HG03139 (cell line): ENCODE results near the gene TMED4.
"Not testable (repeated sequence)": the region's sequence is repeated elsewhere in the genome, so short reads cannot be mapped to it uniquely, and the experiment has no call there.

Experiments
- ATAC-seq: cut with Tn5 transposase; IDR thresholded peaks from one replicate; pipeline ENCODE4 v1.9.1; 2021; ENCODE audit not compliant: unreplicated experiment

Gene TMED4

DNA sequence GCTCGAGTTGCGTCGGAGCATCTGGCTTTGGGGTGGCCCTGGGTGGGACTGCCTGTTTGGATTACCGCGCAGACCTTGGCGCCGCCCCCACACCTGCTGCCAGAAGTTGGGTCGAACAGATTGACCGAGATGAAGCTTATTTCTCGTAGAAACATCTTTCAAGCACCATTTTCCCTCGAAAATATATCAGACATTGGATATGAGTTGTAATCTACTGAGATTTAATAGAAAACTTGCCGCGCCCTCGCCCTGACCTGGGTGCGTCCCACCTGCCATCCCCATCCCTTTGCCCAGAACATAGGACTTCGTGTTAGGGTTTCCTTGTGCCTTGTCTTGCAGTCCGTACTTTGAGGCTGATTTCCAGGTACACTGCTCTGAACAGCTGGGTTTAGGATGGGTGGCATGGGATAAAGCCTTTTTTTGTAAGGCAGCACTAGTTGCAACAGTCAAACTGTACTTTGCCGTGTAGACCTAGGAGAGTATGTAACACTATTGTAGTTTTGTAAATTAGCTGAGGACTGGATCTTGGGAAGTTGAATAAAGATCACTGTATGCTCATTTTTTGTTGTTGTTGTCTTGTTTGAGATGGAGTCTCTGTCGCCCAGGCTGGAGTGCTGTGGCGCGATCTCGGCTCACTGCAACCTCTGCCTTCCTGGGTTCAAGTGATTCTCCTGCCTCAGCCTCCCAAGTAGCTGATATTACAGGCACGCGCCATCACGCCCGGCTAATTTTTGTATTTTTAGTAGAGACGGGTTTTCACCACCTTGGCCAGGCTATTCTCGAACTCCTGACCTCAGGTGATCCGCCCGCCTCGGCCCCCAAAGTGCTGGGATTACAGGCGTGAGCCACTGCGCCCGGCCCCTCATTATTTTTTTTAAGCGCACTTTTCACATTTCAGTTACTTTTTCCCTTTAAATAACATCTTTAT lies 25.4 kb upstream of the TMED4 start:
- no peak for ATAC-seq

DNA sequence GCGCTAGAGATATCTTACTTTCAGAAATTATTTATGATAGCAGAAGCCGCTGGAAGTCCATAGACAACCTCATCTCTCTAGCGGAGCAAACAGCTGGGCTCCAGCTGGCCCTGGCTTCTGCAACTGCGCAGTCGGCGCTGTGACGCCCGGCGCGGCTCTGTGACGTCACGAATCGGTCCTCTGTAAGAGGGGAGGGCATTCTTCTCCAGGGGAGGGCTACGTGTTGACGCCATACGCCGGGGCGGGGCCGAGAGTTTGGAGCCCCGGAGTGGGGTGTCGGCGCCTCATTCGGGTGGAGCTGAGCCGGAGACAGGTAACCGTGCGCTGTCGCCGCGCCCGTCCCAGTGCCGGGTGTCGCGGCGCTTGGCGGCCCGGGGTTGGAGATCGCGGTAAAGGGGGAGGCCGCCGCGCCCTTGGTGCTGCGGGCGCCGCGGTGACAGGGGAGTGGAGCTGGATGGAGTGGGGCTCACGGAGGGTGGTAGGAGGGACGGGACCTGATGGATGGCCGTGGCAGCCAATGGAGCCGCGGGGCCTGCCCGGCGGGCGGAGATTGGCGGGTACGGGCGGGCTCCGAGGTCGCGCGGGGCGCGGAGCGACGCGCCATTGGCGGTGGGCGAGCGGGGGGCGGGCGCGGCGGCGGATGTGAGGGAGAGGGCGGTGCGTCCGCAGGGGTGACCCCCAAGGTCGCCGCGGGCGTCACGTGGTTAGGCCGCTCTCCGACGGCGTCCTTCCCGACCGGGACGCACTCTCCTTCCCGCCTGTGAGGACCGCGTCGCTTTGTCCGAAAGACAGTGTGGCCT lies 24.5 kb upstream of the TMED4 start, which contains the start of gene OGDH:
OGDH (plus strand) TSS at position 287 of the 800 bp plus-strand sequence. CDS start 17,717 bp downstream, outside the sequence.
- peak; percentile 92 for ATAC-seq

DNA sequence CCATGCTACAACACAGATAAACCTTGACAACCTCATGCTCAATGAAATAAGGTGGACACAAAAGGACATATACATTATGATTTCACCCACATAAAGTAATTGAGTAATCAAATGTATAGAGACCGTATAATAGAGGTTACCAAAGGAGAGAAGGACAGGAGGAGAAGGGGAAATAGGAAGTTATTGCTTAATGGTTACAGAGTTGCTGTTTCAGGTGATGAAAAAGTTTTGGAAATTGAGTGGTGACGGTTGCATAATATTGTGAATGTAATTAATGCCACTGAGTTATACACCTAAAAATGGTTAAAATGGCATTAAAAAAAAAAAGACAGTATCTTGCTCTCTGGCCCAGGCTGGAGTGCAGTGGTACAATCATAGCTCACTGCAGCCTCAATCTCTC lies 22.9 kb upstream of the TMED4 start:
- ATAC-seq: no peak

DNA sequence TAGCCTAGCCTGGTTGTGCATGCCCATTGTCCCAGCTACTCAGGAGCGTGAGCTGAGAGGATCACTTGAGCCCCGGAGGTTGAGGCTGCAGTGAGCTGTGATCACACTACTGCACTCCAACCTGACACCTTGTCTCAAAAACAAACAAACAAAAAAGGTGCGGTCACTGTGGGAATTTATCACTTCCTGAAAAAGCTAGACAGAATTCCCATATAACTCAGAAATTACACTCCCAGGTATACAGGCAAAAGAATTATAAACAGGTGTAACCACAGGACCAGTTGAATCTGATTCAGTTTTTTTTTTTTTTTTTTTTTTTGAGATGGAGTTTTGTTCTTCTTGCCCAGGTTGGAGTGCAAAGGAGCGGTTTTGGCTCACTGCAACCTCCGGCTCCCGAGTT lies 21.2 kb upstream of the TMED4 start:
- ATAC-seq: no peak

DNA sequence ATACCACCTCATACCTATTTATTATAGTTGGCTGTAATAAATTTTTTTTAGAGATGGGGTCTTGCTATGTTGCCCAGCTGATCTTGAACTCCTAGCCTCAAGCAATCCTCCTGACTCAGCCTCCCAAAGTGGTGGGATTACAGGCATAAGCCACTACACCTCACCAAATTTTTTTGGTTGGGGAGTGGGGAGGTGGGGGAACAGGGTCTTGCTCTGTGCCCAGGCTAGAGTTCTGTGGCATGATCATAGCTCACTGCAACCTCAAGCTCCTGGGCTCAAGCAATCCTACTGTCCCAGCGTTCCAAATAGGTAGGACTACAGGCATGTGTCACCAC lies 20.5 kb upstream of the TMED4 start:
- no peak for ATAC-seq

DNA sequence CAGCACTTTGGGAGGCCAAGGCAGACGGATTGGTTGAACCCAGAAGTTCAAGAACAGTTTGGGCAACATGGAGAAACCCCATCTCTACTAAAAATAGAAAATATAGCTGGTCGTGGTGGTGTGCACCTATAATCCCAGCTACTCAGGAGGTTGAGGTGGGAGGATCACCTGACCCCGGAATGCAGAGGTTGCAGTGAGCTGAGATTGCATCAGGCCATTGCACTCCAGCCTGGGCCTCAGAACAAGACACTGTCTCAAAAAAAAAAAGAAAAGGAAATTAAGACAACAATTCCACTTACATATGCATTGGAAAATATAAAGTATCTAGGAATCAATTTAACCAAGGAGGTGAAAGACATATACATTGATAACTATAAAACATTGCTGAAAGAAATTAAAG lies 17.2 kb upstream of the TMED4 start:
- ATAC-seq: no peak

DNA sequence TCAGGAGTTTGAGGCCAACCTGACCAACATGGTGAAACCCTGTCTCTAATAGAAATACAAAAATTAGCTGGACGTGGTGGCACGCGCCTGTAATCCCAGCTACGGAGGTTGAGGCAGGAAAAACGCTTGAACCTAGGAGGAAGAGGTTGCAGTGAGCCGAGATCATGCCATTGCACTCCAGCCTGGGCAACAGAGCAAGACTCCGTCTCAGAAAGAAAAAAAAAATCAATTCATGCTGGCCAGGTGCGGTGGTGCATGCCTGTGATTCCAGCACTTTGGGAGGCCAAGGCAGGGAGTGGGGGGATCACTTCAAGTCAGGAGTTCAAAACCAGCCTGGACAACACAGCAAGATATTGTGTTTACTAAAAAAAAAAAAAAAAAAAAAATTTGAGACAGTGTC lies 15.2 kb upstream of the TMED4 start:
- ATAC-seq: not testable (repeated sequence)

DNA sequence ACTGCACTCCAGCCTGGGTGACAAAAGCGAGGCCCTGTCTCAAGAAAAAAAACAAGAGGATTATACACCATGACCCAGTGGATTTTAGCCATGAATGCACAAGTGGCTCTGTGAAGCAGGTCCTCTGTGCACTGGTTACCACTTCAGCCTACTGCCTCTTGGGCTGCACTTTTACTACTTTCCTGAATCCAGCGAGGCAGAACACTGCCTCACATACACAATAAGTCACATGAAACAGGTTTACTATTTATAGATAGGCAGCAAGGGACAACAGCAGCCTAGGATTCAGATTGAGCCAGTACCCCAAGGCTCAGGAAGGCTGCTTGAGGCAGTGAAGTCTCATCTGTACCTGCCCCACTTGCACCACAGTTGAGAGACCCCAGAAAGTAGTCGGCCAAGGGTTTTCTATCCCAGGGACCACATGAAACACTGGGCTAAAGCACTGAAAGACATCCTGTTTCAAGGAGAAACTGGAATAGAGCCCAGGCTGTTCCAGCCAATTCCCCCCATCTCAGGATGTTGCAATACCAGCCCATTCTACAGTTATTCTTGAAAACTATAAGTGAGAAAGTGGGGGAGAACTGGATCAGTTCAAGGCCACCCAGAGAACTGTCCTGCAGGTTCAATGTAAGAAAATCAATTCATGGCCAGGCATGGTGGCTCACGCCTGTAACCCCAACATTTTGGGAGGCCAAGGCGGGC lies 14.1 kb upstream of the TMED4 start:
- ATAC-seq: no peak

DNA sequence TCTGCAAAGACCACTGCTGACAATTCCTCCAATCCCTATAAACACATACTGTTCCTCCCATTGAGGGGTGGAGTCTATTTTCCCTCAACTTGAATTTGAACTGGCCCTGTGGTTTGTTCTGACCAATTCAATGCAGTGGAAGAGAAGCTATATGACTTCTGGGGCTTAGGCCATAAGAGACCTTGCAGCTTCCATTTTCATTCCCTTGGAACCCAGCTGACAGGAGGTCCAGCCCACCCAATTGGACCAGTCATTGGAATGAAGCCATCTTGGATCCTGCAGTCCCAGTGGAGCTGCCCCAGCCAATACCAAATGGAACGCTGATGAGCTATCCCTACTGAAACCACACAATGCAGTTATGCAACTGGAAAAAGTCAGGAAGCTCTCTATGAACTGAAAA lies 8.9 kb upstream of the TMED4 start:
- ATAC-seq: no peak

DNA sequence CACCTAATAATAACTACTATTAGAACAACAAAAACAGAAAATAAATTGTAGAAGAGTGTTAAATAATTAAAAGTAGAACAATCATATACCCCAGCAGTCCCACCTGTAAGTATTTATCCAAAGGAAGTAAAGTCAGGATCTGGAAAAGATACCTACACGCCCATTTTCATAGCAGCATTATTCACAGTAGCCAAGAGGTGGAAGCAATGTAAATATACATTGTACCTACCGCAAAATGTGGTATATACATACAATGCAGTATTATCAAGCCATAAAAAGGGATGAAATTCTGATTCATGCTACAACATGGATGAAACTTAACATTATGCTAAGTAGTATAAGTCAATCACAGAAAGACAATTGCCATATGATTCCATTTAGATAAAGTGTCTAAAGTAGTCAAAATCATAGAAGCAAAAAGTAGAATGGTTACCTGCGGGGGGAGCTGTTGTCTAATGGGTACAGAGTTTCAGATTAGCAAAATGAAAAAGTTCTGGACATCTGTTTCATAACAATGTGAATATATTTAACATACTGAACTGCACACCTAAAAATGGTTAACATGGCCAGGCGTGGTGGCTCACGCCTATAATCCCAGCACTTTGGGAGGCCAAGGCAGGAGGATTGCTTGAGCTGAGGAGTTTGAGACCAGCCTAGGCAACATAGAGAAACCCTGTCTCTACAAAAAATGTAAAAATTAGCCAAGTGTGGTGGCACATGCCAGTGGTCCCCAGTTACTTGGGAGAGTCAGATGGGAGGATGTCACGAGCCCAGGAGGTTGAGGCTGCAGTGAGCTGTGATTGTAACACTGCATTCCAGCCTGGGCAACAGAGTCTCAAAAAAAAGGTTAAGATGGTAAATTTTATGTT lies 6.0 kb upstream of the TMED4 start:
- ATAC-seq: no peak

DNA sequence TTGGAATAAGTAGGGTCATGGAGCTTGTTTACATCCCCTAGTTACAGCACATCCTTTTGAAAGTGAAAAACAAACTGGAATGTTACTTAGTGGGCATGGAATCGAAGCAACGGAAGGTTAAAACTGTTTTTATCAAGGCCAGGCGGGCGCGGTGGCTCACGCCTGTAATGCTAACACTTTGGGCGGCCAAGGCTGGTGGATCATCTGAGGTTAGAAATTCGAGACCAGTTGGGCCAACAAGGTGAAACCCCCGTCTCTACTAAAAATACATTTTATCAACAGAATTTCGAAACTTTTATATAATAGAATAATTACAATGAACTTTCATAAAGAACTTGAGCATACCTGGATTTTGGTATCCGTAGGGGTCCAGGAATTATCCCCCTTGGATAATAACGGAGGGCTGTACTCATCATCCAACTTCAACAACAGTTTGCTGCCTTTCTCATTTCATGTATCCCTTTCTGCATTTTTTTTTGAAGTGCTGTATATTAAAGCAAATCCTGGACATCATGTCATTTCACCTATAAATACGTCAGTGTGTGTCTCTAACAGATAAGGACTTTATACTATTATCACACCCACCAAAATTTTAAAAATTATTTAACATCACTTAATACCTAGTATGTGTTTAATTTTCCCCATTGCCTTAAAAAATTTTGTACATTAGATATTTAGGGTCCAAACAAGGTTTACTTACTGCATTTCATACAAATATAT lies 1.3 kb upstream of the TMED4 start:
- ATAC-seq: no peak

DNA sequence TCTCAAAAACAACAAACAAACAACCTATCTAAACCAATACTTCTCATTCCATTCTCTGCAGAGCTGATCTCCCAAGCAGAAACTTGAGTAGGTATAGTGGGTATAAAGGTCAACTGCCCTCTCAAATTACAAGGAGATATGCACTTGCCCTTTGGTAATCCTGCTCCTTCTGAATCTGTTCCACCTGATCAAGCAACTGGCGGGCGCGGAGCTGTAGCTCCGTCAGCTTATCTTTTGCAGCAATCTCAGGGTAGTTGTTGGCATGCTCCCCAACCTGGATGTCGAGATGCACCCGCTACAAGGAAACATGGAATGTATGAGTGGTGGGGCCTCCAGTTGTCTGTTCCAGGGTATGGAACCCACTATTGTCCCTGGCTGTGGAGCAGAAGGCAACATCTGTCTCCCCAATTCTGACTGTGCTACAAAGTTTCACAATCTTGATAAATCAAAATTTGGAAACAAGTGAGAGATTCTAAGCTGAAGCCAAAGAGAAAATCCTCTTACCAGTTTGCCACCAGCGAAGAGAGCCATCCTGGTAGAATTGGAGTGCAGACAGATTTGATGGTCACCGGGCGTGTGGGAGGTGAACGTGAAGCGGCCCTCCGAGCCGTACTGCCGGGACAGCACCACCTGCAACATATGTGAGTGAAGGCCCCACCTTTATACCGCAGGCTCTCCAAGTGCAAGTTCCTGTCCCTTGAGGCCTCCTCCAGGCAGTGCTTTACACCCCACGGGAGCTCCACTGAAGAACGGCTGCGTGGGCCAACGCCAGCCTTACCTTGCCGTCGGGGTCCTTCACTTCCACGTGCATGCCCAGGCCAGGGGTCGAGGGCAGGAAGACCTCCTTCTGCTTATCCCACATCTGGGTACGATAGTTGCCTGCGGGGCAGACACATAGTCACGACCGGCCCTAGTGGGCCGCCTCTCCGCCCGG lies 819 bp downstream of the TMED4 start:
- peak; percentile 33 for ATAC-seq

DNA sequence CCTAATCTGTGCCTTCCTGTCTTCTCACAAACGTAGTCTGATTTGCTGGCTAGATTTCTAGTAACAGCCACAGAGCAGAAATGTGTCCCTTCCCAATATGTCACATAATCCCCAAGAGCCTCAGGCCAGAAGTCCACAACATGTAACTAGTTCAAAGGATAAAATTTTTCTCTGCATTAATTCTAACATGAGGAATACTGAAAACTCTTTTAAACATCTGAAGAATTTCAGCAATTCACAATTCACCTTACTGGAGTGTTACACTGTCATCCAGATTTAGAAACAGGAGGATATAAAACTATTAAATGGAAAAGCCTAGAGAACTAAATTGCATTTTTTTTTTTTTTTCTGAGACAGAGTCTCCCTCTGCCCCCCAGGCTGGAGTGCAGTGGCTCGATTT lies 5.8 kb downstream of the TMED4 start:
- no peak for ATAC-seq

DNA sequence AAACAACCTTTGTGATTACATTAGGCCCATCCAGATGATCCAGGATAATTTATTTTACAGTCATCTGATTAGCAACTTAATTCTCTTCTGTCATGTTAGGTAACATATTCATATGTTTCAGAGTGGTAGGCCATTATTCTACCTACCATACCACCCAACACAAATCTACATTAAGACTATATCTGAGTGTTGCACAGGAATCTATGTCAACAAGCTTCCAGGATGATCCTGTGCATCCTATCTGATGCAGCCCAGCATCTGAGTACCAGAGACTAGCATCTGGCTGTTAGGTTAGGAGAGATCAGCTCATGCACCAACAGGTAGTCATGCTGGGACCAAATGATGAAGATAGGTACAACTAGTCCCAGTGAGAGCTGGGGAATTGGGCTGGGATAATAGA lies 7.0 kb downstream of the TMED4 start:
- no peak for ATAC-seq

DNA sequence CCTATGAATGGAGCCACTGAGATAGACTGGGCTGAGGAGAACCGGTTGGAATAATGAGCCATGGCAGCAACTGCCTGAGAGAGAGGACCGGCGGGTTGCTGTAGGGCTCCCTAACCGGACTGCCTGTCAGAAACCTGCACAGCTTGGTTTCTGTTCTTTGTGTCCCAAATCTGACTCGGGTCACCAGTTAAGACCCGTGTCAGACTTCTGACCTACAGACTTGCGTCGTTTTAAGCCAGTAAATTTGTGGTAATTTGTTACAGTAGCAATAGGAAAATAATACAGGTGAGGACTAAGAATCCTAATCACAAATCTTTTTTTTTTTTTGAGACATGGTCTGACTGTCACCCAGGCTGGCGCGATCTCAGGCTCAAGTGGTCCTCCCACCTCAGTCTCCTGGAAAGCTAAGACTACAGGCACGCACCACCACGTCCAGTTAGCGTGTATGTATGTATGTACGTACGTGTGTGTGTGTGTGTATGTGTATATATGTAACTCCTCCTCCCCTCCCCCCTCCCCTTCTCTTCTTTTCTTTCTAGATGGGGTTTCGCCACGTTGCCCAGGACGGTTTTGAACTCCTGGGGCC lies 7.7 kb downstream of the TMED4 start:
- peak; percentile 25 for ATAC-seq

DNA sequence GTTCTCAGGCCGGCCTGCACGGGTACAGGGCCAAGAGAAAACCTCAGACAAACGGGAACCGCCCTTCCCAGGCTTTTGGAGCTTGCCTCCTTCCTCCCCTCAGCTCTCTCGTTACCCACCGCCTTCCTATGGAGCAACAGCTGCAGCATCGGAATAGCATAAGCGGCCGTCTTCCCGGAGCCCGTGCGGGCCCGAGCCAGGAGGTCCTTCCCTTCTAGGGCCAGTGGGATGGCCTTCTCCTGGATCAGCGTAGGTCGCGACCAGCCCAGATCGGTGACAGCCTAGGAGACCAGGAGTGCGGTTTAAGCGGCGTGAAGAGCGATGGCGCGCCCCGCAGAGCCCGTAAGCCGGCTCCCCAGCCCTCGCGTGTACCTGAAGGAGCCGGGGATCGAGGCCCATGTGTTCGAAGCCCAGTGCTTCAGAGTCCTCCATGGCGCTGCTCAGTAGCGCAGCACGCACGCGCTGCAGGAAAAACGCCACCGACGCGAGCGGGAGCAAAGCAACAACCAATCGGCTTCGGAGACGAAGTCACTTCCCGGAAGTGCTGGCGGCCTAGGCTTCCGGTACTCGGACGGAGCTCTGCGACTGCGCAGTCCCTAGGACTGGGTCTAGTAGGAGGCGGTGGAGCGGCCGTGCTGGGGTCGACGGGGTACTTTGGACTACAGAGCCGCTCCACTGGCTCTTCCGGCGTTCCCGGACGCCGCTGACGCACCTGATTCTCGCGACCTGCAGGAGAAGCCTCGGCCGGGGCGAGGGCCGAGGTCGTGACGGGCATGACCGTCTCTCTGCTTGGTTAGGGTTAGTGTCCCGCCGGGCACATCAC lies 8.4 kb downstream of the TMED4 start, which contains the start of gene DDX56:
DDX56 (minus strand) TSS at position 445 of the 823 bp plus-strand sequence; CDS start at position 432, 13 bp downstream.
- ATAC-seq: peak; percentile 90

DNA sequence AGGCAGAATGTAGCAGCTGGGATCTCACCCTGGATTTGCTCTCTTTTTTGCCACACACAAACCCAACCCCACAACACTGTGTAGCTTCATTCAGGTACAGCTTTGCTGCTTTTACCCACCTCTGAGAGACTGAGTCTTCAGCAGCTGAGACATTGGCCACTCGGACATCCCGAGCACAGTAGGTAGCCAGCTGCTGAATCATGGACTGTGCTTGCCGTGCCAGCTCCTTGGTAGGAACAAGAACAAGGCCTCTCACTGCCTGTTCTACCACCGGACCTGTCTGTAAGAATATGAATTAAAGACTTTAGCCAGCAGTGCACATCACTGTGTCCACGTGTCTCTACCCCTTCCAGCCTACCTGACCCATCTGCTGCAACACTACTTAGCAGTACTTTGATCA lies 9.3 kb downstream of the TMED4 start:
- ATAC-seq: no peak
